Lung (tissue), 12 donors: ENCODE measurements around the gene MAN1A1. TPM values are rescaled to one million over a fixed set of nuclear protein-coding genes. Genes with fewer than 3 reads are reported as not detected.
A peak's percentile ranks its signal among the peaks of the same experiment; 100 is the strongest.

Experiments
- ATAC-seq: fragments of 200-7000 bp; cut with Tn5 transposase; one replicate; pipeline ENCODE4 v1.9.1; 2020; ENCODE audit warnings: moderate number of reproducible peaks; ENCODE audit not compliant: insufficient read depth, low FRiP score
- DNase-seq, 3 donors: peaks; one replicate each; pipeline ENCODE4 v3.0.0-alpha.2; 2013 to 2017
- H3K27ac ChIP-seq, 2 donors: one replicate each; pipeline ENCODE4 v1.5.1; 2013; ENCODE audit warnings: mild to moderate bottlenecking in 2 of 2, moderate library complexity in 2 of 2, control low read depth in 1 of 2, inconsistent platforms in 1 of 2, low read depth in 1 of 2, low read length in 1 of 2
- H3K27me3 ChIP-seq, 3 donors: one replicate each; pipeline ENCODE4 v1.5.1; 2013; ENCODE audit warnings: low read length in 2 of 3; ENCODE audit not compliant: control insufficient read depth in 3 of 3, insufficient read depth in 3 of 3
- H3K36me3 ChIP-seq, 4 donors: one replicate each; pipeline ENCODE4 v1.5.1; 2013; ENCODE audit warnings: low read length in 4 of 4, mild to moderate bottlenecking in 1 of 4, moderate library complexity in 1 of 4; ENCODE audit not compliant: control insufficient read depth in 4 of 4, insufficient read depth in 4 of 4
- H3K4me1 ChIP-seq, 5 donors: one replicate each; pipeline ENCODE4 v1.5.1; 2013; ENCODE audit warnings: low read length in 5 of 5, mild to moderate bottlenecking in 2 of 5, moderate library complexity in 1 of 5; ENCODE audit not compliant: control insufficient read depth in 5 of 5, insufficient read depth in 5 of 5
- H3K4me3 ChIP-seq: one replicate; pipeline ENCODE4 v1.5.1; 2013; ENCODE audit warnings: mild to moderate bottlenecking, control low read depth, moderate library complexity
- H3K9ac ChIP-seq, 2 donors: one replicate each; pipeline ENCODE4 v1.5.1; 2013; ENCODE audit warnings: low read length in 2 of 2, control low read depth in 1 of 2; ENCODE audit not compliant: insufficient read depth in 1 of 2
- H3K9me3 ChIP-seq, 4 donors: one replicate each; pipeline ENCODE4 v1.5.1; 2013; ENCODE audit warnings: low read length in 3 of 4, mild to moderate bottlenecking in 1 of 4, moderate library complexity in 1 of 4; ENCODE audit not compliant: control insufficient read depth in 4 of 4, insufficient read depth in 3 of 4
- WGBS, 2 donors: extraction: QIAGEN DNeasy Blood & Tissue Kit; methylation state at CpG; one replicate each; pipeline ENCODE4 v1.1.7; 2013; 5-methylcytosine and 5-hydroxymethylcytosine counted together
- polyA plus RNA-seq, 2 donors: library from polyadenylated mRNA; stranded (reverse); fragments of 200-250 nt; gene quantifications; one replicate each; pipeline ENCODE4 v1.2.1, GENCODE V29; 2013
- total RNA-seq, 2 donors: library from RNA; depleted of rRNA in 1 of 2; stranded (reverse); fragments of >200 nt in 1 of 2; gene quantifications; one replicate each; pipeline ENCODE4 v1.2.1, GENCODE V29; 2014 to 2021
- TF ChIP-seq, protein P1 (sequence below): IDR thresholded peaks from 2 replicates; pipeline ENCODE4 v1.5.1; 2012; ENCODE audit warnings: mild to moderate bottlenecking; ENCODE audit errors: control extremely low read depth, extremely low read depth
- donor health status: control.
- donor health status: control.
- donor health status: Bipolar disorder and iron deficiency.
- donor health status: healthy.
- donor health status: DM: yes; HTN: yes; CAD: no.

MAN1A1 gene
- total and polyA plus RNA-seq, 4 donors, result 13.9 to 71.0 (median 48.2) TPM

GRCh38 chr6:119174085-119174445 lies 175.5 kb downstream of the MAN1A1 start:
- TF ChIP-seq, protein P1, sequence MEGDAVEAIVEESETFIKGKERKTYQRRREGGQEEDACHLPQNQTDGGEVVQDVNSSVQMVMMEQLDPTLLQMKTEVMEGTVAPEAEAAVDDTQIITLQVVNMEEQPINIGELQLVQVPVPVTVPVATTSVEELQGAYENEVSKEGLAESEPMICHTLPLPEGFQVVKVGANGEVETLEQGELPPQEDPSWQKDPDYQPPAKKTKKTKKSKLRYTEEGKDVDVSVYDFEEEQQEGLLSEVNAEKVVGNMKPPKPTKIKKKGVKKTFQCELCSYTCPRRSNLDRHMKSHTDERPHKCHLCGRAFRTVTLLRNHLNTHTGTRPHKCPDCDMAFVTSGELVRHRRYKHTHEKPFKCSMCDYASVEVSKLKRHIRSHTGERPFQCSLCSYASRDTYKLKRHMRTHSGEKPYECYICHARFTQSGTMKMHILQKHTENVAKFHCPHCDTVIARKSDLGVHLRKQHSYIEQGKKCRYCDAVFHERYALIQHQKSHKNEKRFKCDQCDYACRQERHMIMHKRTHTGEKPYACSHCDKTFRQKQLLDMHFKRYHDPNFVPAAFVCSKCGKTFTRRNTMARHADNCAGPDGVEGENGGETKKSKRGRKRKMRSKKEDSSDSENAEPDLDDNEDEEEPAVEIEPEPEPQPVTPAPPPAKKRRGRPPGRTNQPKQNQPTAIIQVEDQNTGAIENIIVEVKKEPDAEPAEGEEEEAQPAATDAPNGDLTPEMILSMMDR, result no peak
- ATAC-seq, result no peak
- no peak for DNase-seq
- H3K36me3 ChIP-seq, result no peaks in the 10 kb centered on the region
- no peak overlapping the region for H3K9ac ChIP-seq
- no peaks in the 10 kb centered on the region for H3K9me3 ChIP-seq
- no peaks in the 10 kb centered on the region for H3K27me3 ChIP-seq
- no peak overlapping the region for H3K27ac ChIP-seq
- H3K4me1 ChIP-seq, result peaks cover 0 to 49% (median 5%) of the 10 kb centered on the region in 5 donors
- WGBS, 2 donors, result 70 to 87% methylated on average over 3 of the region's 3 CpGs
- no peak overlapping the region for H3K4me3 ChIP-seq

- 55 to 75% methylated on average over 6 of the region's 6 CpGs for WGBS, 2 donors
- no peaks in the 10 kb centered on the region for H3K36me3 ChIP-seq
- TF ChIP-seq, protein P1, result no peak
- H3K4me1 ChIP-seq, result peaks cover 0 to 49% (median 5%) of the 10 kb centered on the region in 5 donors
- H3K9me3 ChIP-seq, result no peaks in the 10 kb centered on the region
- no peak overlapping the region for H3K9ac ChIP-seq
- DNase-seq, result peak in 2 of 3 donors; percentile 59 to 74
- H3K27ac ChIP-seq, result no peak overlapping the region
- no peak for ATAC-seq
- no peak overlapping the region for H3K4me3 ChIP-seq
- H3K27me3 ChIP-seq, result no peaks in the 10 kb centered on the region
These were observed 176.1 kb downstream of the MAN1A1 start for GRCh38 chr6:119173249-119174084.

DNA sequence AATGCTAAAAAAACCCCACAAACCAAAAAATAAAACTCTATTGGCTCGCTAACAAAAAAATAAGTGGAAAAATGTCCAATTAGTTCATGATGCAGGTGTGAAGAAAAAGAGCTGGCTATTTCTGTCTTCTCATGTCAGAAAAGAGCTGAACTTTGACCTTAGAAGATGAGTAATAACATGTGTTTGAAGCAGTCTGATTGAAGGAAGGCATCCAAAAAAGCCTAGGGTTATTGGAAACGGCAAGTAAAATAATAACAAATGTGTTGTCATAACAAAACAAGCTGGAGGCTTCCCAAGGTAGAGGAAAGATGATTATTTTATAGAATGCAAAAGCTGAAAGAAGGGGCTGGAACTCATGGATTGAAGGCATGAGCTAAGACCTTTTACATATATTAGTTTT lies 176.7 kb downstream of the MAN1A1 start:
- peaks cover 0 to 49% (median 5%) of the 10 kb centered on the region in 5 donors for H3K4me1 ChIP-seq
- 66 to 85% methylated on average over 2 of the region's 2 CpGs for WGBS, 2 donors
- H3K9me3 ChIP-seq, result no peaks in the 10 kb centered on the region
- H3K27ac ChIP-seq, result no peak overlapping the region
- no peaks in the 10 kb centered on the region for H3K36me3 ChIP-seq
- TF ChIP-seq, protein P1, result no peak
- H3K27me3 ChIP-seq, result no peaks in the 10 kb centered on the region
- no peak overlapping the region for H3K4me3 ChIP-seq
- ATAC-seq (no peak), DNase-seq (no peak)
- H3K9ac ChIP-seq, result no peak overlapping the region
